A673 (cell line): Measurements from ENCODE around the gene SGSM1. TPM values are rescaled to one million over a fixed set of nuclear protein-coding genes. Genes with fewer than 3 reads are reported as not detected.

ENCODE experiments used
- BruUV-seq: library from RNA; stranded (reverse); fragments of 400-500 nt; replicated peaks from 2 replicates; lab custom pipeline; 2021; lab: Mats Ljungman, UMichigan
- CTCF ChIA-PET: fragments of 300-600 bp; sonication (Branson Sonifier 250); formaldehyde crosslinking; loops from one replicate; lab custom pipeline; 2022; ENCODE audit warnings: antibody characterized with exemption; lab: Charles Lee
- POLR2A ChIA-PET: fragments of 300-600 bp; sonication (Branson Sonifier 250); formaldehyde crosslinking; loops from one replicate; lab custom pipeline; 2022; ENCODE audit warnings: antibody characterized with exemption; ENCODE audit not compliant: low non-redundant PET; lab: Charles Lee
- DNase-seq: peaks from one replicate; pipeline ENCODE4 v3.0.0-alpha.2; 2015; ENCODE audit warnings: low spot score
- H3K27ac ChIP-seq: fragments of 200-600 bp; sonication (generic); 2 replicates; pipeline ENCODE4 v1.5.1; 2016; ENCODE audit warnings: mixed run types, low read depth, mild to moderate bottlenecking, mixed read lengths, antibody characterized with exemption, low read length; ENCODE audit not compliant: poor library complexity, severe bottlenecking
- H3K27me3 ChIP-seq: fragments of 200-600 bp; sonication (generic); replicated peaks from 2 replicates; pipeline ENCODE4 v1.6.1; 2017; ENCODE audit warnings: mixed run types, low read depth, mild to moderate bottlenecking, mixed read lengths, antibody characterized with exemption, low read length; ENCODE audit not compliant: insufficient read depth, poor library complexity
- H3K36me3 ChIP-seq: fragments of 200-600 bp; sonication (generic); 2 replicates; pipeline ENCODE4 v1.6.1; 2016; ENCODE audit warnings: mixed run types, mild to moderate bottlenecking, mixed read lengths, antibody characterized with exemption, low read length; ENCODE audit not compliant: insufficient read depth, poor library complexity, severe bottlenecking
- H3K4me1 ChIP-seq: fragments of 200-600 bp; sonication (generic); 2 replicates; pipeline ENCODE4 v1.6.1; 2017; ENCODE audit warnings: mixed run types, mild to moderate bottlenecking, mixed read lengths, antibody characterized with exemption, low read length; ENCODE audit not compliant: insufficient read depth, poor library complexity, severe bottlenecking
- H3K4me3 ChIP-seq: fragments of 200-600 bp; sonication (generic); 2 replicates; pipeline ENCODE4 v1.5.1; 2016; ENCODE audit warnings: low read depth, mixed run types, mild to moderate bottlenecking, mixed read lengths, low read length; ENCODE audit not compliant: poor library complexity, severe bottlenecking
- H3K9me3 ChIP-seq: fragments of 200-600 bp; sonication (generic); 2 replicates; pipeline ENCODE4 v1.6.1; 2016; ENCODE audit warnings: mixed run types, low read depth, mild to moderate bottlenecking, mixed read lengths, antibody characterized with exemption, low read length; ENCODE audit not compliant: poor library complexity, severe bottlenecking
- EZH2 ChIP-seq: fragments of 200-600 bp; sonication (generic); IDR thresholded peaks from 2 replicates; pipeline ENCODE4 v1.6.1; 2017; ENCODE audit warnings: borderline replicate concordance, low read depth, mild to moderate bottlenecking, mixed read lengths, antibody characterized with exemption, low read length; ENCODE audit not compliant: poor library complexity, severe bottlenecking
- intact Hi-C: fragments of 100-400 bp; cut with micrococcal nuclease; formaldehyde crosslinking; loops from one replicate; pipeline ENCODE4 v1.10.0; 2022; ENCODE audit not compliant: unreplicated experiment
- total RNA-seq: library from RNA; stranded (reverse); gene quantifications from 2 replicates; pipeline ENCODE4 v1.2.3, GENCODE V29; 2021
- TF ChIP-seq, protein P1 (sequence below): fragments of 300-800, 200-600 bp; sonication (generic); conservative IDR thresholded peaks from 2 replicates; pipeline ENCODE4 v1.5.1; 2017; ENCODE audit warnings: low read depth, mild to moderate bottlenecking, antibody characterized with exemption, low read length, moderate library complexity, mixed read lengths

Gene SGSM1
- total RNA-seq, 1 experiment from 2014 or later: not detected

- ChIA-PET CTCF (no interaction called here), POLR2A (no interaction called here)
- Histone ChIP-seq H3K4me1 (no peaks in the 10 kb centered on the region), H3K27me3 (no peaks in the 10 kb centered on the region), H3K4me3 (no peak overlapping the region), H3K36me3 (no peaks in the 10 kb centered on the region), H3K27ac (no peak overlapping the region), H3K9me3 (no peaks in the 10 kb centered on the region)
- no TSS peak for BruUV-seq
- TF ChIP-seq, protein P1, sequence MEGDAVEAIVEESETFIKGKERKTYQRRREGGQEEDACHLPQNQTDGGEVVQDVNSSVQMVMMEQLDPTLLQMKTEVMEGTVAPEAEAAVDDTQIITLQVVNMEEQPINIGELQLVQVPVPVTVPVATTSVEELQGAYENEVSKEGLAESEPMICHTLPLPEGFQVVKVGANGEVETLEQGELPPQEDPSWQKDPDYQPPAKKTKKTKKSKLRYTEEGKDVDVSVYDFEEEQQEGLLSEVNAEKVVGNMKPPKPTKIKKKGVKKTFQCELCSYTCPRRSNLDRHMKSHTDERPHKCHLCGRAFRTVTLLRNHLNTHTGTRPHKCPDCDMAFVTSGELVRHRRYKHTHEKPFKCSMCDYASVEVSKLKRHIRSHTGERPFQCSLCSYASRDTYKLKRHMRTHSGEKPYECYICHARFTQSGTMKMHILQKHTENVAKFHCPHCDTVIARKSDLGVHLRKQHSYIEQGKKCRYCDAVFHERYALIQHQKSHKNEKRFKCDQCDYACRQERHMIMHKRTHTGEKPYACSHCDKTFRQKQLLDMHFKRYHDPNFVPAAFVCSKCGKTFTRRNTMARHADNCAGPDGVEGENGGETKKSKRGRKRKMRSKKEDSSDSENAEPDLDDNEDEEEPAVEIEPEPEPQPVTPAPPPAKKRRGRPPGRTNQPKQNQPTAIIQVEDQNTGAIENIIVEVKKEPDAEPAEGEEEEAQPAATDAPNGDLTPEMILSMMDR: no peak
- TF ChIP-seq EZH2: no peak
- intact Hi-C loops: no loop called here
- no peak for DNase-seq
Measured at GRCh38 chr22:24801901-24802465, 4.0 kb upstream of the SGSM1 start.

DNA sequence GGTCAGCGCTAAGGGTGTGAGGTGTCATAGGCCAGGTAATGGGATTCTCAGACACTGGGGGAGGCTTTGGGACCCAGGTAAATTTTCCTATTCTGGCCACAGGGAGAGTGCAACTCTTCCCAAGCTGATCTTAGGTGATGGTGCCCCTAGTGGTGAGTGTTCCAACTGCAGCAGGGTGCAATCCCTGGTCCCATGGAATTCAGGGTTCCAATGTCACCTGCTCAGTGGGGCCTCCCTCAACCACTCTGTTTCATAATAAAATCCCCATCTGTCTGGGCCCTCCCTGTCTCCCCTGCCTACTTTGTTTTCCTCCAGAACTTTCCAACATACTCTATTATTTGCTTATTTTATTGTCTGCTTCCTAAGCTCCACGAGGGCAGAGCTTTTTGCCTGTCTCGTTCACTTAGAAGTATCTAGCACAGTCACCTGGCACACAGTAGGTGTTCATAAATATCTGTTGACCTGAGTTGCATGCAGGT, 2.9 kb upstream of the SGSM1 start:
- Histone ChIP-seq H3K4me3 (no peak overlapping the region), H3K36me3 (no peaks in the 10 kb centered on the region), H3K9me3 (no peaks in the 10 kb centered on the region), H3K27me3 (no peaks in the 10 kb centered on the region), H3K27ac (no peak overlapping the region), H3K4me1 (no peaks in the 10 kb centered on the region)
- intact Hi-C loops: no loop called here
- CTCF ChIA-PET: interaction anchor here (0.5 to 1.4 kb wide), 9 partner anchors 11 to 1804 kb away, joined by 3 to 10 read pairs (median 4); partner anchors contain the start of gene LHFPL7
- no peak for TF ChIP-seq EZH2
- TF ChIP-seq, protein P1: peak; percentile 92
- DNase-seq: peak; percentile 51
- POLR2A ChIA-PET: no interaction called here
- no TSS peak for BruUV-seq

GRCh38 chr22:24806663-24807001, 621 bp downstream of the SGSM1 start:
- Histone ChIP-seq H3K27ac (no peak overlapping the region), H3K4me3 (peak overlapping the region; percentile 46), H3K27me3 (no peaks in the 10 kb centered on the region), H3K4me1 (no peaks in the 10 kb centered on the region), H3K9me3 (no peaks in the 10 kb centered on the region), H3K36me3 (no peaks in the 10 kb centered on the region)
- no peak for DNase-seq
- ChIA-PET CTCF (interaction anchor here (0.6 kb wide), 3 partner anchors 24 to 1524 kb away, joined by 6 to 9 read pairs (median 7); no protein-coding TSS in a partner anchor), POLR2A (interaction anchor here (0.6 kb wide), 1 partner anchor 30 kb away, joined by 7 read pairs; no protein-coding TSS in a partner anchor)
- TF ChIP-seq, protein P1: no peak
- no peak for TF ChIP-seq EZH2
- intact Hi-C loops: no loop called here
- no TSS peak for BruUV-seq
